ENCODE measurements around the gene HS3ST2. TPM values are rescaled to one million over a fixed set of nuclear protein-coding genes. Genes with fewer than 3 reads are reported as not detected.

HS3ST2 gene
- total RNA-seq, 6 experiments from 2014 or later: not detected

DNA sequence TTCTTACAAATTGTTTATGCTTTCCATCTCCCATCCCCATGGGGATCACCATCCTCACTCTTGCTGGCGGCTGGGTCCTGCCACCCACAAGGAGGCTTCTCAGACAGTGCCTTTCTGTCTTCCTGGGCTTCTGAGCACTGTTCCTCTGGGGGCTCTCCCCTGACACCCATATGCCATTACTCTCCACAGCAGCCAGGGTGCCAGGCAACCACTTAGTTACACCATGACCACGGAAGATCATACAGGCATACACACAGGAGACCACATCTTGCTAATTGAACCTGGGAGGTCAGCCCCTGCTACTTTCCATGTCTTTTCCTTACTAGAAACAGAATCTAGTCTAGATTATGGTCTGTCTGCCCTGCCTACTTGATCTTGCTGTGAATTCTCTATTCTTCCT, 27.7 kb upstream of the HS3ST2 start:
- peaks cover 13% of the 10 kb centered on the region for H3K27me3 Mint-ChIP-seq (ENCODE audit: insufficient read depth)
- H3K4me3 Mint-ChIP-seq: no peak overlapping the region
- H3K27ac Mint-ChIP-seq: no peak overlapping the region
- peaks cover 46% of the 10 kb centered on the region for H3K4me1 Mint-ChIP-seq (ENCODE audit: low read depth)
- H3K9me3 Mint-ChIP-seq: no peaks in the 10 kb centered on the region
- peaks cover 7% of the 10 kb centered on the region for H3K36me3 Mint-ChIP-seq (ENCODE audit: low read depth)
- no peak for DNase-seq
- no peak for TF ChIP-seq CTCF (IDR thresholded peaks at IDR 0.05)

- H3K36me3 Mint-ChIP-seq (ENCODE audit: low read depth): peaks cover 7% of the 10 kb centered on the region
- no peaks in the 10 kb centered on the region for H3K9me3 Mint-ChIP-seq
- TF ChIP-seq CTCF (IDR thresholded peaks at IDR 0.05): no peak
- no peak overlapping the region for H3K27ac Mint-ChIP-seq
- DNase-seq: no peak
- H3K4me3 Mint-ChIP-seq: no peak overlapping the region
- peaks cover 13% of the 10 kb centered on the region for H3K27me3 Mint-ChIP-seq (ENCODE audit: insufficient read depth)
- H3K4me1 Mint-ChIP-seq (ENCODE audit: low read depth): peaks cover 46% of the 10 kb centered on the region
Observed at GRCh38 chr16:22786691-22787090, 27.3 kb upstream of the HS3ST2 start.

DNA sequence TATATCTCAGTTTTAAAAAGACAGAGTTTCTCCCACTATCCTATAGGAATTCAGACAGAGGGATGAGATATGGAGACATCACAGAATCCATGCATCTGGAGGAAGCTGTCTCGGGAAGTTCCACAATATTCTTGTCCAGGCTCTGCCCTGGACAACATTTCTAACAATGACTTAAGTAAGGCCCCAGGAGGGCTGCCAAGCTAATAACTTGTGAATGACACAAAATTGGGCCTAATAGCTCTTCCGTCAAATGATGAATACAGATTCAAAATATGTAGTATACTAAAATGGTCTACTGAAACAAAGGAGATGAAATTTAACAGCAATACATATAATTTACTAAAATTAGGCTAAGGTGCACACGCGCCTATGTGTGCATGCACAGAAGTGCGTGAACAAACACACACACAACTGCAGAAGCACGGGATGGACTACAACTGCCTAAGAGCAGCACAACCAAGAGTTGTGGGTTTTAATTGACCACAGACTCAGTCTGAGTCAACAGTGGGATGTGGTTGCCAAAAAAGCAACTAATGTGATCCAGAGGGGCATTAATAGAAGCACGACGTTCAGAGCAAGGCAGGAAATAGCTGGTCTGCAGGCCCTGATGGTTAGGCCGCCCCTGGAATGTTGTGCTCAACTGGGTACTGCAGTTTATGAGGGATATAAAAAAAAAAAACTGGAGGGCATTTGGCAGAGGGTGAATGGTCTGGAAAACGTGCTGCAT, 26.3 kb upstream of the HS3ST2 start:
- Mint-ChIP-seq H3K27ac (peak overlapping the region; percentile 91), H3K4me3 (peak overlapping the region; percentile 44), H3K36me3 (ENCODE audit: low read depth) (peaks cover 7% of the 10 kb centered on the region), H3K9me3 (no peaks in the 10 kb centered on the region), H3K4me1 (ENCODE audit: low read depth) (peaks cover 46% of the 10 kb centered on the region), H3K27me3 (ENCODE audit: insufficient read depth) (peaks cover 9% of the 10 kb centered on the region)
- no peak; the same call in 1 of the 2 replicates for TF ChIP-seq CTCF (IDR thresholded peaks at IDR 0.05)
- DNase-seq: peak; percentile 95

DNA sequence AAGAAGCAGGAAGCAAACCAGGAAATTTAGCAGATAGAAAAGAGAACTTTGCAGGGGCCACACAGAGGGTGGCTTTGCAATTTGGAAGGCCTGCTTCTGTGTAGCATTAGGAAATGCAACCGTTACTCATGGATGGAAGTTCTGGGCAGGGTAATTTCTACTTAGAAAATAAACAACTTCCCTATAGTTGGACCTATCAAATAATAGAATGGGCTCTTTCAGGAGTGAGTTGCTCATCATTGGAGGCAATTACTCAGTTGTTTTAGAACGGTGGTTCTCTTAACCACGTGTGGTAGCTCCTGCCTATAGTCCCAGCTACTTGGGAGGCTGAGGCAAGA, 25.8 kb upstream of the HS3ST2 start:
- Mint-ChIP-seq H3K36me3 (ENCODE audit: low read depth) (peaks cover 7% of the 10 kb centered on the region), H3K27ac (peak overlapping the region; percentile 91), H3K4me1 (ENCODE audit: low read depth) (peaks cover 46% of the 10 kb centered on the region), H3K9me3 (no peaks in the 10 kb centered on the region), H3K27me3 (ENCODE audit: insufficient read depth) (peaks cover 6% of the 10 kb centered on the region), H3K4me3 (peak overlapping the region; percentile 44)
- no peak for TF ChIP-seq CTCF (IDR thresholded peaks at IDR 0.05)
- DNase-seq: no peak

DNA sequence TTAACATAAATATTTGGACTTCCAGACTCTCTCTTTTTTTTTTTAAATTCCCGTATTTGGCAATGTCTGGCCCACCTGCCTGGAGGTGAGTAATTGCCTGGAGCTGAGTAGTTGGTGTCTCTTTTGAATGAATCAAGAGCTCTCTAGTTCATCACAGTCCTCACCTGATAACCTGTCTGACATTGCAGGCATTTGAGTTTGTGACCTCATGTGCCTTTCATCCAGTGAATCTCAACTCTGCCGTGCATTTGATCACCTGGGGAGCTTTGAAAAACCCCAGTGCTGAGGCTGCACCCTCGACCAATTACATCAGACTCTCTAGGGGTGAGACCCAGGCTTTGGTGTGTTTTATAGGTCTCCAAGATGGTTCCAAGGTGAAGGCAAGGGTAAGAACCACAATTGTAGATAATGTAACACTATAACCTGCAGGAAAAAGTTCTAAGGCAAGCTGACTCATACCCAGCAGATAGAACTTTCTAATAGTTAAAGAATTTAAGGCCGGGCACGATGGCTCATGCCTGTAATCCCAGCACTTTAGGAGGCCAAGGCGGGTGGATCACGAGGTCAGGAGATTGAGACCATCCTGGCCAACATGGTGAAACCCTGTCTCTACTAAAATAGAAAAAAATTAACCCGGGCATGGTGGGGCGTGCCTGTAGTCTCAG, 24.5 kb upstream of the HS3ST2 start:
- Mint-ChIP-seq H3K9me3 (peaks cover 7% of the 10 kb centered on the region; the same call in 1 of the 2 replicates), H3K36me3 (ENCODE audit: low read depth) (peaks cover 7% of the 10 kb centered on the region), H3K27me3 (ENCODE audit: insufficient read depth) (peaks cover 2% of the 10 kb centered on the region; the same call in 1 of the 2 replicates), H3K4me3 (peak overlapping the region; percentile 64), H3K27ac (peak overlapping the region; percentile 44), H3K4me1 (ENCODE audit: low read depth) (peaks cover 46% of the 10 kb centered on the region)
- DNase-seq: peak; percentile 66
- TF ChIP-seq CTCF (IDR thresholded peaks at IDR 0.05): no peak
